ENCODE measurements around the gene PIGQ.

PIGQ gene

GRCh38 chr16:528111-529011, 41.4 kb upstream of the PIGQ start:
- no peak for DNase-seq (ENCODE audit: extremely low spot score)
- ChIA-PET CTCF (interaction anchor here (1.0 kb wide), 1 partner anchor 57 kb away, joined by 4 read pairs; no protein-coding TSS in a partner anchor), POLR2A (no interaction called here)
- TF ChIP-seq CTCF (IDR thresholded peaks at IDR 0.05; ENCODE audit: control extremely low read depth, extremely low read depth, low read depth, missing control alignments) = no peak

DNA sequence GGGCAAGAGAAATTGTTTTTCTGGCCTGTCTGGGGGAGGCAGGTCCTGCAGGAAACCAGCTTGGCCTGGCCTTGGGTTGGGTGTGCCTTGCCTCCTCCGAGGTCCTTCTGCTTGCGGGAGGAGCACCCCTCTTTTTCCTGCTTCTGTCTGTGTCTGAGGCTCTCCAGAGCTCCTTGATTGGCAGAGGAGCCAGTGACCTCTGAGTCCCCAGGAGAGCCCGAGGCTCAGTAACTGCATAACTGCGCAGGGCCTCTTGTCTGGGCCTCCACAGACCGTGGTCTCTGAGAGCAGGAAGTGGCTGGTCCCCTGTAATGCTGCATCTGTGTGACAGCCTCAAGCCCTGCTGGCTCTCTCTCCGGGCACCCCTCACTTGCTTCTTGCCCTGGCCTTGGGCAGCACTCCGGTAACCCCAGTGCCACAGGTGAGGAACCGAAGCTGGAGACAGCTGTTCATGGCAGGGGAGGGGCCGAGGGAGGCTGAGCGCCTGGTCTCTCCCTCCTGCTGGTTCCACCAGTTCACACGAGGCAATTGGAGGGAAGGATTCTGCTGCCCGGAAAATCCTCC, 40.7 kb upstream of the PIGQ start:
- POLR2A ChIA-PET = no interaction called here
- CTCF ChIA-PET = interaction anchor here (1.0 kb wide), 1 partner anchor 56 kb away, joined by 4 read pairs; no protein-coding TSS in a partner anchor
- TF ChIP-seq CTCF (IDR thresholded peaks at IDR 0.05; ENCODE audit: control extremely low read depth, extremely low read depth, low read depth, missing control alignments) = no peak
- DNase-seq (ENCODE audit: extremely low spot score) = no peak

- no peak for TF ChIP-seq CTCF (IDR thresholded peaks at IDR 0.05; ENCODE audit: control extremely low read depth, extremely low read depth, low read depth, missing control alignments)
- CTCF ChIA-PET = no interaction called here
- POLR2A ChIA-PET = no interaction called here
- no peak for DNase-seq (ENCODE audit: extremely low spot score)
Observed at GRCh38 chr16:530111-530817, 39.5 kb upstream of the PIGQ start.

DNA sequence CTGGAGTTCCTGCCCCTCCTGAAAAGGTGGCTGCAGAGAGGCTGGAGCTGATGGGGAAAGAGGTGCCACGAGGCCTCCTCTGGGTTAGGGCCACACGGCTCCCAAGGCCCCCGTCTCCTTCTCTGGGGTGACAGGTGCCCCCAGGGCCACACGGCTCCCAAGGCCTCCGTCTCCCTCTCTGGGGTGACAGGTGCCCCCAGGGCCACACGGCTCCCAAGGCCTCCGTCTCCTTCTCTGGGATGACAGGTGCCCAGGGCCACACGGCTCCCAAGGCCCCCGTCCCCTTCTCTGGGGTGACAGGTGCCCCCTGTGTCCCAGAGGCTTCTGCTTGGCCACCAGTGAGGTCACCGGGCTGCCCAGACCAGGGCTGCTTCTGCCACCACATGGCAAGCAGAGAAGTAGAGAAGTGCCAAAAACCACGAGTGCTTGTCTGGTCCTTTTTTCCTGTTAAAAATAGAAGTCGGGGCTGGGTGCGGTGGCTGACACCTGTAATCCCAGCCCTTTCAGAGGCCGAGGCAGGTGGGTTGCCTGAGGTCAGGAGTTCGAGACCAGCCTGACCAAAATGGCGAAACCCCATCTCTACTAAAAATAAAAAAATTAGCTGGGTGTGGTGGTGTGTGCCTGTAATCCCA, 38.2 kb upstream of the PIGQ start:
- ChIA-PET CTCF (no interaction called here), POLR2A (no interaction called here)
- TF ChIP-seq CTCF (IDR thresholded peaks at IDR 0.05; ENCODE audit: control extremely low read depth, extremely low read depth, low read depth, missing control alignments) = no peak

GRCh38 chr16:533391-534123, 36.2 kb upstream of the PIGQ start:
- CTCF ChIA-PET = no interaction called here
- no peak for DNase-seq (ENCODE audit: extremely low spot score)
- no peak for TF ChIP-seq CTCF (IDR thresholded peaks at IDR 0.05; ENCODE audit: control extremely low read depth, extremely low read depth, low read depth, missing control alignments)

More for the DNA sequence above, 38.2 kb upstream of the PIGQ start:
- DNase-seq (ENCODE audit: extremely low spot score) = no peak

More at GRCh38 chr16:533391-534123, 36.2 kb upstream of the PIGQ start:
- POLR2A ChIA-PET = interaction anchor here (0.8 kb wide), 1 partner anchor 38 kb away, joined by 3 read pairs; no protein-coding TSS in a partner anchor

All from GM10248 (cell line).